ENCODE results near the gene GALNT6.

- TF ChIP-seq CTCF (conservative IDR thresholded peaks at IDR 0.05 in 1 of 2, IDR thresholded peaks at IDR 0.05 in 1 of 2; ENCODE audit: extremely low read depth in 1 of 2, insufficient read depth in 1 of 2, low read depth in 1 of 2, low read length in 2 of 2): no peak
- TF ChIP-seq EZH2 (IDR thresholded peaks at IDR 0.05; ENCODE audit: borderline replicate concordance, low read length): no peak
These were observed 61.0 kb downstream of the GALNT6 start for GRCh38 chr12:51330186-51330585.

Data from mammary epithelial cell (primary cell).